GM19023 (cell line): Measurements from ENCODE around the gene C11orf91.
"Not testable (repeated sequence)": the region's sequence is repeated elsewhere in the genome, so short reads cannot be mapped to it uniquely, and the experiment has no call there.

Experiments
- ATAC-seq: cut with Tn5 transposase; IDR thresholded peaks from one replicate; pipeline ENCODE4 v1.9.1; 2021; ENCODE audit warnings: mild to moderate bottlenecking, moderate library complexity; ENCODE audit not compliant: unreplicated experiment

Gene C11orf91, protein sequence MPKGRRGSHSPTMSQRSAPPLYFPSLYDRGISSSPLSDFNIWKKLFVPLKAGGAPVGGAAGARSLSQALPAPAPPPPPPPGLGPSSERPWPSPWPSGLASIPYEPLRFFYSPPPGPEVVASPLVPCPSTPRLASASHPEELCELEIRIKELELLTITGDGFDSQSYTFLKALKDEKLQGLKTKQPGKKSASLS

DNA sequence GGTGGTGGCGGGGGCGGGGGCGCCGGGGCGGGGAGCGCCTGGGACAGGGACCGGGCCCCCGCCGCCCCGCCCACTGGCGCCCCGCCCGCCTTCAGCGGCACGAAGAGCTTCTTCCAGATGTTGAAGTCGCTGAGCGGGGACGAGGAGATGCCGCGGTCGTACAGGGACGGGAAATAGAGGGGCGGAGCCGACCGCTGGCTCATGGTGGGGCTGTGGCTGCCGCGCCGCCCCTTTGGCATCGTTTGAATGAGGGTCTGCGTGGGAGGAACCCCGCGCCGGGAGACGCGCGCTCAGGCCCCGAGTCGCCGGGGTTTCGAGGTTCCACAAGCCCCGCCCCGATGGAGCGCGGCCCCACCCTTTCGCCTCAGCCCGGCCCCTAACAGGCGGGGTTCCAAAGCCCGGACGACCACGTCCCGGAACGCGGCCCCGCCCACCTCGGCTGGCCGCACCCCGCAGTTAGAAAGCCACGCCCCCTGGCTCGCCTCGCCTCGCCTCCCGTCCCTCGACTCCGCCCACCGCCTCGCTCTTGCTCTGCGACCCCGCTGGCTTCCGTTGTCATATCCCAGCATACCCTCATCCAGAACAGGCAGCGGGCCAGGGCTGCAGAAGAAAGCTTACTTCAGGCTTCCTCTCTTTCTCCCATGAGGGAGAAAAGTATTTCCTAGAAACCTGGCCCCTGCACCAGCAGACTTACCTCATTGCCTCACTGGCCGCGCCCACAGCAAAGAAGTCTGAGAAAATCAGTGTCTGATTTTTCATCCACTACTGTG lies at the start of gene C11orf91:
Gene C11orf91 (minus strand): TSS at position 325 of the 770 bp plus-strand sequence. CDS start 86 bp downstream, at position 239.
- peak; percentile 90 for ATAC-seq

- ATAC-seq: no peak
Observed at GRCh38 chr11:33747979-33748378, 47.4 kb upstream of the C11orf91 start.

GRCh38 chr11:33743291-33743690 lies 42.7 kb upstream of the C11orf91 start:
- ATAC-seq: no peak

DNA sequence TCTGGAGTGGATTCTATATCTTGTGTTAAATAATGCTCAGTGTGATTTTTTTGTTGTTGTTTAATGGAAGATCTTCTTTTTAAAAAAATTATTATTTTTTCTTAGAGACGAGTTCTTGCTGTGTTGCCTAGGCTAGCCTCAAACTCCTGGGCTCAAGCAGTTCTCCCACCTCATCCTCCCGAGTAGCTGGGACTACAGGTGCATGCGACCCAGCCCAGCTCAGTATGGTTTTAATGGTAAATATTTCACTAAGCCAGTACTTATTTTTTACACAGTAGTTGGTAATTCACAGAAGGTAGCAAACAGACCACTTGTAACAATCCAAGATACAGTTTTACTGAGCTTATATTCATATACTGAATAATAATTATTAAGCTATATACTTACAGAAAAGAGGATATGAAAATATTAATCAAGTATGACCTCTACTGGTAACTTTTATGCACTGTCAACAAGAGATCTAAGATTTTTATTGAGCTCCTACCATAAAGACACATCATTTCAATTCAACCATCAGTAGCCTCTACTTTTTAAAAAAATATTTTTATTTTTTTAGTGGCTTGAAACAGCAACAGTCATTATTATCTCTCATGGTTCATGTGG lies 41.7 kb upstream of the C11orf91 start:
- no peak for ATAC-seq

DNA sequence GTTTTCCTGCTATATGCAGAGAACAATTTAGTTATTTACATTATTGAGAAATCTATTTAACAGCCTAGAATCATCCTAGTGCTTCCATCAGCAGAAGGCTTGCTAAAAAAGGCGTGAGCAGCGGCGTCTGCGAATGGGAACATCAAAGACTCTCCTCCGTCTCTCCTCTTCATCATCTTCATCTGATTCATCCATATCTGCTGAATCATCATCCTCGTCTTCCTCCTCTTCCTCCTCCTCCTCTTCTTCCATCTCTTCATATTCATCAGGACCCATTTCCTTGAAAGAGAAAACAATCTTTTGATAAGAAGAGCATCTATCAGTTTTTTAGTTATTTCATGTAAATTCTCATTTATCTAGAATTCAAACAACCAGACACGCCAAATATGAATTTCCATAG lies 41.2 kb upstream of the C11orf91 start:
- ATAC-seq: no peak

DNA sequence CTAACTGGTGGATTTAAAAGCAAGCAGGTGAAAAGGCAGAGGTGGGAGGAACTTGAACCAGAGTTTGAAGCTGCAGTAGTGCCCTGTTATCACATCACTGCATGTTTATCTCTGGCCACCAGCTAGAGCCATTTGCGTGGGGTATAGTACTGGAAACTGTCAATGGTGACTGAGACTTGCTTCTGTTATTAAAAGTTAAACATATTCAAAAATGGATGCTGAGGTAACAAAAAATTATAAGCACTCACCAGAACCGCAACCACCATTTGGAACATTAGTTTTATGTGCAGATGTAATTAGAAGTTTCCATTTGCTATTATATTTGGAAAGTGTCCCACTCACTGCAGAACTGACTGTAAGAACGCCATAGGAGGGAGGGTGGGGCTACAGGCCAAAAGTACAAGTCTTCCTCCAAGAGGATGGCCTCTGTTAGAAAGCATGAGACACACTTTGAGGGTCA lies 36.8 kb upstream of the C11orf91 start:
- ATAC-seq: no peak

GRCh38 chr11:33736148-33736812 lies 35.7 kb upstream of the C11orf91 start, which contains the start of gene CD59:
Gene CD59 (minus strand): TSS chr11:33736423. CDS start chr11:33722445, 13,978 bp downstream.
- ATAC-seq: peak; percentile 63

DNA sequence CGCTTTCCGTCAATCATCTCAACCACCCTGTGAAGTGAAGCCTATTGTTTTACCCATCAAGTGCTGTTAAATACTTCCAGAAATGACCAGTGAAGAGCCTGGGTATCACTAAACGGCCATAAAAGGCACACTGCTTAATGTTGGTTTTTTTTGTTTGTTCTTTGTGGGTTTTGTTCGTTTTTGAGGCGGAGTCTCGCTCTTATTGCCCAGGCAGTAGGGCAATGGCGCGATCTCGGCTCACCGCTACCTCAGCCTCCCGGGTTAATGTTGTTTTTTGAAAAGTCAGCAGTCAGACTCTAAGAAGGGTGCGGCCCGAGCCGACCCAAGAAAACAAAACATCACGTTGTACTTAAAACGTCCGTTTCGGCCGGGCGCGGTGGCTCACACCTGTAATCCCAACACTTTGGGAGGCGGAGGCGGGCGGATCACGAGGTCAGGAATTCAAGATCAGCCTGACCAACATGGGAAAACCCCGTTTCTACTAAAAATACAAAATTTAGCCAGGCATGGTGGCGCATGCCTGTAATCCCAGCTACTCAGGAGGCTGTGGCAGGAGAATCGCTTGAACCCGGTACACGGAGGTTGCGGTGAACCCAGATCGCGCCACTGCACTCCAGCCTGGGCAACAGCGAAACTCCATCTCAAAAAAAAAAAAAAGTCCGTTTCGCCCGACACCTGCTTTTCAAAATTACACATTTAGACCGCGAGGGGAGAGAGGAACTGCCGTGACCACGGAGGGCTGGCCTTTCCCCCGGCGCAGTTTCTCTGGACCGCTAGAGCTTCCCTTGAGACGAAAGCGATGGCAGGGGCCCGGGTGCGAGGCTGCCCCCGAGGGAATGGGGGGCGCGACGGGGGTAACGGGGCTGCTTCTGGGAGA lies 34.9 kb upstream of the C11orf91 start:
- ATAC-seq: peak; percentile 62

DNA sequence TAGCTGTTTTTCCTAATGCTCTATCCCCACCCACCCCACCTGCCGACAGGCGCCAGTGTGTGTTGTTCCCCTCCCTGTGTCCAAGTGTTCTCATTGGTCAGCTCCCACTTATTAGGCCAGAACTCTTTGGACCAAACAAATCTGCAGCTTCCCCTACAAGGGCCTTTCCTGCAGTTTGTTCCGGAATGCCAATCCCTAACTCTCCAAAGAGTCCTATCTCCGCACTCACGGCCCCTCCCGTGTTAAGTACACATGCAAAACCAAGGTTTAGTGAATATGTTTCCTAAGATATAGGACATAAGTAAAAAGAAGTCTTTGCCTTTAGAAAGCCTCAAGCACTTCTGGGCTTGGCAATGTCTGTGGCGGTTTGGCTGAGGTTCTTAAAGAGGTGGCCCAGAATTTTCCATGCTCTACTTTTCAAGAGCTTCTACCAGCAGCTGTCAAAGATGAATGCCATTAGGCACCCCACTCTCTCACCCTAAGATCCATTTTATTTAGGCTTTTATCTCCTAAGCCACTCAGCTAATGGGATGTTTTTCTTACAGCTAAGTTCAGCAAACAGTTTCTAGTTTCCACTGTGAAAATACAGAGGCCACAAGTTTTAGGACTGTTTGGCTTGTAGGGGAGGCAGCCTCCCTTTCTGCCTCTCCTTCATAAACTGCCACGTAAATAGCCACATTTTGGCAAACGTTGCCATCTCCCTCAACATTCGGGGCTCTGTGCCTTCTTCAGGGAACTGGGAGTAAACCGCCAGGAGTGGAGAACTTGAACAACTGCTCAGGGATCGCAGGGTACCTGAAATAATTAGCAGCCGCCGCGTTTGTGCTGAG lies 34.0 kb upstream of the C11orf91 start:
- no peak for ATAC-seq

DNA sequence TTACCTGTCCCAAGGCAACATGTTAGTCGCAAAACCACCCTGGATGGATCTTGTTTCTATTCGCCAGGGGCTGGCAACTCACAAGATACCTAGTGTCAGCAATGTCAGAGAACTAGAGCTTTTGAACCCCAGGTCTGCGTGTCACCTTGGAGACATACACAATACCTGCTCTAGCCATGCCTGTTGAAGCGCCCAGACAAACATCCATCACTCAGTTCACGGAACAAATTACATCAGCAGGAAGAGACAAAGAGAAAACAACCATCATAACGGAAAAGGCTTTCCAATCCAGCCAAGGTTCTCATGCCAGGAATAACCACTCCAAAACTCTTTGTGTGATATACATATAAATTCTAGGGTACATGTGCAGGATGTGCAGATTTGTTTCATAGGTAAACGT lies 33.4 kb upstream of the C11orf91 start:
- ATAC-seq: no peak

DNA sequence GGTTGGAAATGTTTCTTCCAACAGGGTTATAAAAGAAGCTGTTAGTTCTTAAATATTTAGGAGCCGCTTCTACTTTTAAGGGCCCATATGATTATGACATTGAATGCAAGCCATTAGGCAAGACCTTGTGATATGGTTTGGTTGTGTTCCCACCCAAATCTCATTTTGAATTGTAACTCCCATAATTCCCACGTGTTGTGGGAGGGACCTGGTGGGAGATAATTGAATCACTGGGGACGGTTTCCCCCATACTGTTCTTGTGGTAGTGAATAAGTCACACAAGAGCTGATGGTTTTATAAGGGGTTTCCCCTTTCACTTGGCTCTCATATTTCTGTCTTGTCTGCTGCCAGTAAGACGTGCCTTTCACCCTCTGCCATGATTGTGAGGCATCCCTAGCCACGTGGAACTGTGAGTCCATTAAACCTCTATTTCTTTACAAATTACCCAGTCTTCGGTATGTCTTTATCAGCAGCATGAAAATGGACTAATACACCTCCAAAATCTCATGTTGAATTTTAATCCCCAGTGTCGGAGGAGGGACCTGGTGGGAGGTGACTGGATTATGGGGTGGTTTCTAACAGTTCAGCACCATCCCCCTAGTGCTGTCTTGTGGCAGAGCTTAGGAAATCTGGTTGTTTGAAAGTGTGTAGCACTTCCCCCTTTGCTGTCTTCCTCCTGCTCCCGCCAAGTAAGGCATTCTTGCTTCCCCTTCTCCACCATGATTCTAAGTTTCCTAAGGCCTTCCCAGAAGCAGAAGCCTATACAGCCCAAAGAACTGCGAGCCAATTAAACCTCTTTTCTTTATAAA lies 31.3 kb upstream of the C11orf91 start:
- ATAC-seq: no peak

GRCh38 chr11:33730716-33731115 lies 30.1 kb upstream of the C11orf91 start:
- no peak for ATAC-seq

DNA sequence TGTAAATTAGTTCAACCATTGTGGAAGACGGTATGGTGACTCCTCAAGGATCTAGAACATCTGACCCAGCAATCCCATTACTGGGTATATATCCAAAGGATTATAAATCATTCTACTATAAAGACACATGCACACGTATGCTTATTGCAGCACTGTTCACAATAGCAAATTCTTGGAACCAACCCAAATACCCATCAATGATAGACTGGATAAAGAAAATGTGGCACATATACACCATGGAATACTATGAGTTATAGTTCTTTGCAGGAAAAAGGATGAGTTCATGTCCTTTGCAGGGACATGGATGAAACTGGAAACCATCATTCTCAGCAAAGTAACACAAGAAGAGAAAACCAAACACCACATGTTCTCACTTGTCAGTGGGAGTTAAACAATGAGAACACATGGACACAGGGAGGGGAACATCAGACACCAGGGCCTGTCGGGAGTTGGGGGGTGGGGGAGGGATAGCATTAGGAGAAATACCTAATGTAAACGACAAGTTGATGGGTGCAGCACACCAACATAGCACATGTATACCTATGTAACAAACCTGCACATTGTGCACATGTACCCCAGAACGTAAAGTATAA lies 28.5 kb upstream of the C11orf91 start:
- not testable (repeated sequence) for ATAC-seq

DNA sequence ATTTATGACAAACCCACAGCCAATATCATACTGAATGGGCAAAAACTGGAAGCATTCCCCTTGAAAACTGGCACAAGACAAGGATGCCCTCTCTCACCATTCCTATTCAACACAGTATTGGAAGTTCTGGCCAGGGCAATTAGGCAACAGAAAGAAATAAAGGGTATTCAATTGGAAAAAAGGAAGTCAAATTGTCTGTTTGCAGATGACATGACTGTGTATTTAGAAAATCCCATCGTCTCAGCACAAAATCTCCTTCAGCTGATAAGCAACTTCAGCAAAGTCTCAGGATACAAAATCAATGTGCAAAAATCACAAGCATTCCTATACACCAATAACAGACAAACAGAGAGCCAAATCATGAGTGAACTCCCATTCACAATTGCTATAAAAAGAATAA lies 26.9 kb upstream of the C11orf91 start:
- ATAC-seq: not testable (repeated sequence)

DNA sequence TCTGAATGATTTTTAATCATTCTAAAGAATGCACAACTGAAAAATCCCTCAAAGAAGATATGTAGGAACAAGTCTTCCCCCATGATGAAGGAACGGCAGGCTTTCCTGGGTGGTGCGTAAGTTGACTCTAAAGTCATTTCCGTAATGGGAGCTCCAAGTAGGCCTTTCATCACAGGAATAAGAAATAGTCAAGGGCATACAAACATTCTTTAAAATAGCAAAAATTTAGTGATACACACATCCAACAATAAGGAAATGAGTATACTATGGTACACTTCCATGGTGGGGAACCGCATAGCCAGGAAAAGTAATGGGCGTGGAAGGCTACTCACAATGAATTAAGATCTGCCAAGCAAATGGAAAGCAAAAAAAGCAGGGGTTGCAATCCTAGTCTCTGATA lies 24.9 kb upstream of the C11orf91 start:
- ATAC-seq: no peak

GRCh38 chr11:33724644-33725035 lies 24.0 kb upstream of the C11orf91 start:
- no peak for ATAC-seq

- peak; percentile 24 for ATAC-seq
Observed at GRCh38 chr11:33723238-33723881, 22.7 kb upstream of the C11orf91 start.
